IPS DF 19.7 (cell line): ENCODE results near the gene PHF21A.
"Not testable (repeated sequence)": the region's sequence is repeated elsewhere in the genome, so short reads cannot be mapped to it uniquely, and the experiment has no call there.

Source experiments
- DNase-seq: peaks from one replicate; pipeline ENCODE4 v3.0.0-alpha.2; 2013; ENCODE audit warnings: low read depth, low spot score

The PHF21A gene

DNA sequence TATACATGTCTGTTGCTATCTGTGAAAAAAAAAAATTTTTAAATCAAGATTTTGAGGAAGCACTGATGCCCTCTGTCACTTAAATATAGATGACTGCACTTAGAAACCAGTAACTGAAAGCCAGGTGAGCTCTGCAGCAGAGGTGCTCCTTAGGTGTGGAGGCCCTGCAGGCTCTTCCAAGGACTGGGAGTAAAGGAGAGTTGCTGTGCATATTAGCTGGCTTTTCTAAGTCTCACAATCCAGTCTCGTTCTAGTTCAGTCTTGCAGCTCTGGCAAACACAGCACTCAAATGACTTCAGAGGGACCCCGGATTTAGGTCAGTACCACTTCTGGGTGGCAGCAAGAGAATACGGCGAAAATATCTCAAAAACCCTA, 137.8 kb downstream of the PHF21A start:
- DNase-seq, result no peak

DNA sequence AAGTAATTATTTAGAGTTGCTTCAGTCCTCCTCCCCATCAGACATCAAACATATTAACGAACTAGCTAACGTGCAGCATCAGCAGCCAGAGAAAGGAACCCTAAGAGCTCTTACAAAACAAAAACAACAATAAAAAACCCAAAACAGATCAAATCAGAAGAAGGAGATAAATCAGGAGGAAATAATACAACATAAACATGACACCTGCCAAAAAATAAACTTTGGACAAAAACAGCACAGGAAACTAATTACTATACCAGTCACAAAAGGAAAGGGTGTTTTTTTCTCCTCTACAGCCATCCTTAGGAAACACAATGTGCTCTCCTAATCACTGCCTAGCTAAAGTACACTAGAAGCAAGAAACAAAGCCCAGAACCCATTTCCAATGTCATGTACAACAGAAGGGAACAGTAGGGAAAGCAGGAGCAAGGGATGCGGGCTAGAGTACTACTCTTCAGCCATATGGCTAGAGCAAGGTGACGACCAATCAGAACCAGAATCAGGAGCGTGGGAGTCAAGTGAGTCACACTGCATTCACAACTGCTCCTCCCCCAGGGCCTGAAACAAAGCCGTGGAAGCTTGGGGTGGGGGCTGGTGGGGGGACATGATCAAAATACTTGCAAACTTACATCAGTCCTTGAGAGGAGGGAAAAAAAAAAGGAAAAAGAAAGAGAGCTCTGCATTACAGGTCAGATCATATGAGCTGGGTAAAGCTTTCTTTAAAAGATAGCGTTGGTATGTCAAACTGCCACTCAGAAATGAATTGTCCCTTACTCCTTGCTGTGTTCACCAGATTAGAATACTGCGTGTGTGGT, 138.4 kb downstream of the PHF21A start:
- peak; percentile 85 for DNase-seq

DNA sequence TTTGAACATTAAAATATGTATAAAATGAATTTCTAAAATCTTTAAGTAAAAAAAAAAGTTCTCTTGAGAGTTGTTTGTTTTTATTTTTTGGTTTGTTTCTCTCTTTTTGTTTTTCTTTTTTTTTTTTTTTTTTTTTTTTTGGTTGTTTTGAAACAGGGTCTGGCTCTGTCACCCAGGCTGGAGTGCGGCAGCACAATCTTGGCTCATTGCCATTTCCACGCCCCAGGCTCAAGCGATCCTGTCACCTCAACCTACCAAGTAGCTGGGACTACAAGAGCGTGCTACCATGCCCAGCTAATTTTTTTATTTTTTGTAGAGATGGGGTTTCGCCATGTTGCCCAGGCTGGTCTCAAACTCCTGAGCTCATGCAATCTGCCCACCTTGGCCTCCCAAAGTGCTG, 139.4 kb downstream of the PHF21A start:
- not testable (repeated sequence) for DNase-seq

DNA sequence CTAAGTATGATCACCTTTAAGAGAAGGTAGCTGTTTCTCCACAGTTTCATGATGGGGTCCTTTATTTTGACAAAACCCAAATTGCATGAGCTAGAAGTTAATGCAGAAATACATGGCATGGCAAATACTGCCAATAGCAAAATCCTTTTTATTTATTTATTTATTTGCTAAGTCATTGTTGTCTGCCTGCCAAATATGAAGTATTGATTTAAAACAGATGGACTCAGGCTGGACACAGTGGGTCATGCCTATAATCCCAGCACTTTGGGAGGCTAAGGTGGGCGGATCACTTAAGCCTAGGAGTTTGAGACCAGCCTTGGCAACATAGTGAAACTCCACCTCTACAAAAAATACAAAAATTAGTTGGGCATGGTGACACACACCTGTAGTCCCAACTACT, 146.4 kb downstream of the PHF21A start:
- no peak for DNase-seq

DNA sequence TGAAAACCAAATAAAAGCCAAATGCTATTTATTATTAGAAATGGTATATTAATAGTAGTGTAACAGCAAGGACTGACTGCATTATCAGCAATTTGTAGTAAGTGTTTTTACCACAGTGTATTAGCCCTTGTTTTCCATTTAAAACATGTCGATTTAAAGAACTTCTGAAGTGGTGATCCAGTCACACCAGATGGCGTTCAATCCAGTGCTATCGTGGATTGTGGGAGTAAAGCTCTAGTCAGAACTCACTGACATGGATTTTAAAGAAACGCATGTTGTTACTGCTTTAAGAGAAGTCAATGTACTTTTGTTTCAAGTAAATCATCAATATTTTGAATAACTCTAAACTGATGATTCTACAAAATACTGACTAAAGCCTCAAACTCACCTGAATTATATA, 147.7 kb downstream of the PHF21A start:
- DNase-seq, result no peak

DNA sequence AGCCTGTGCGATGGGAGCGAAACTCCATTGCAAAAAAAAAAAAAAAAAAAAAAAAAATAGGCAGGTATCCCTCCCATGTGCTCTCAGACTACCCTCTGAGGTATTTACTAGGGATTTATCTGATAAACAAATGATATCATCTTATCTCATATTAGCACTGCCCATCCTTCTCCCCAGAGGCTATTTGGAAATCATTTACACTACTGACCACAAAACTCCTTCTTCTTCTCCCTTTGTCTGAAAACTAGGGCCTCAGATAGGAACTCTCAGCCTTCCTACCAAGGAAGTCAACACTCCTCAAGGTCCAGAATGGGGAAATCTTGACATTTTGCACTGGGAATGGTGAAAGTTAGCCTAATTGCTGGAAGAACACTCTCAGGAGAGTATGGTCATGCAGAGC, 152.4 kb downstream of the PHF21A start:
- DNase-seq, result no peak

DNA sequence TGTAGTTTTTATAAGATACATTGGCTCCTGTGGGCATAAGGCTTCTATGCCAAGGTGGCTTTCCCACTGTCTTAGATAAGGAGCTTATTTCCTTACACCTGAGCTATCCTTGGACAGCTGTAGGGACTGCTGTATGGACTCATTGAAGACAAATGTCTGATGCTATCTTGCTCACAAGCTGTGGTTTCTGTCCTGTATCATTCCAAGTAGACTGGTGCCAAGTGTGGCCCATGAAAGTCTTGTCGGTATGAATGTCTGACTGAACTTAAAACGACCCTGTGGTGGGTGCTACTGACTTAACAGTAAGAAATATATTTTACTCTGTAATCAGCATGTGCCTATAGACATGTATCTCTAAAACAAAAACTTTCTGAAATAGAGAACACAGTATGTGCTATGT, 153.7 kb downstream of the PHF21A start:
- DNase-seq, result no peak

DNA sequence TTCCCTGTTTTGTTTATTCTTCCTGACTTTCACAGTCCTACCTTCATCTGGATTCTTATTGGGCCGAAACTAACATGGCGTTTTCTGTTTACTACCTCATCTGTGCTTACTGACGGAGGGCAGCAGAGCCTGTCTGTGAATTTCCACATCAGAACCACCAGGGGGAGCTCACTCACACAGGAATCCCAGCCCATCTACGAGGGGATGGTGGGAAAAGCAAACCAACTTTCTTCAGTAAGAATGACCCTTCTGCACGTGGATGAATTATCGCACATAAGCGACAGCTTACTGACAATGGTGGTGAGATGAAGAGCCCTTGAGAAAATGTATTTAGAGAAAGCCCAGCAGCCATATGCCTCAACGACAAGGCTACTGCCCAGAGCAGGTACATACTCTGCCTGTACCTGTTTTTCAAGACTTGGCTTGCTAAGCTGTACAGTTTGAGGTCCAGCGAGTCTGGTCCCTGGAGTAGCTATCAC, 156.3 kb downstream of the PHF21A start:
- peak; percentile 60 for DNase-seq

DNA sequence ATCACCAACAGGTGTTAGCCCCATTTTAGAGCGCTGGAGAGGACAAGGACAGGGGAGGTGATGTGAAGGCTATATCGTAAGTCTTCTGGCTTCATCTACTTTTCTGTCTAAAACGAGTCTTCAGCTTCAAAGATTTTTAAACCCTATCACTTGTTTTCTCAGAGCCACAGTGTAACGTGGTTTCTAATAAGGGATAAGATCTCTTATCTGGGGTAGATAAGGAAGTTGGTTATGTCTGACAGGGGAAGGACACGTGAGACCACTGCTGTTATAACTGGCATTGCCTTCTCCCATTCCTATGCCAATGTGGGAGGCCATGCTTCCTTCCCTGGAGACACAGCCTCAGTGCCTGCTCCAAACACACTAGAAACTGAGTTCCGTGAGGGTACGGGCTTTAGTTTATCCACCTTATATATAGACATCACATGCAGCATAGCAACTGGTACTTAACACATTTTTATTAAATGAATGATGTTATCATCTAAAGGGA, 159.5 kb downstream of the PHF21A start:
- DNase-seq, result no peak

DNA sequence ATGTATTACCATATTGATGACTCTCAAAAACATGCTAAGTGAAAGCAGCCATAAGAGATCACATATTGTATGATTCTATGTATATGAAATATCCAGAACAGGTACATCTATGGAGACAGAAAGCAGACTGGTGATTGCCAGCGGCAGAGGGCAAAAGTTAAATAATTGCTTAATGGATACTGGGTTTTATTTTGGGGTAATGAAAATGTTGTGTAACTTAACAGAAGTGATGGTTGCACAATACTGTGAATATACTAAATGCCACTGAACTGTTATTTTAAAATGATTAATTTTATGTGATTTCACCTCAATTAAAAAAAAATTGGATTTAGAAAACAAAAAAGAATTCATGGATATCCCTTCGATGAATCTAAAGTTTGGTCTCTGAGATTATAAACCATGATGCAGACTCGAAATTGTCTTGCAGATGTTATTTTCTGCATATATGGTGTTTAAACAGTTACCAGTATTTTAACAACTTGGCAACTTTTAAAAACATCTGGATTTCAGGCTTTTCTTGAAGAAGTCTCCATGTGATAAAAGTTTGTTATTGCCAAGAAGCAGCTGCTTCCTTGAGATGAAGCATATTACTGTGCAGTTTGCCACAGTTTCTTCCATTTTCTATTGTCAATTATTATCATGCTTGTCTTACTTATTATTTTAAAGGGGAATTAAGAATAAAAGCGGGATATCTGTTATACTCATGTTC, 160.7 kb downstream of the PHF21A start:
- DNase-seq, result no peak

DNA sequence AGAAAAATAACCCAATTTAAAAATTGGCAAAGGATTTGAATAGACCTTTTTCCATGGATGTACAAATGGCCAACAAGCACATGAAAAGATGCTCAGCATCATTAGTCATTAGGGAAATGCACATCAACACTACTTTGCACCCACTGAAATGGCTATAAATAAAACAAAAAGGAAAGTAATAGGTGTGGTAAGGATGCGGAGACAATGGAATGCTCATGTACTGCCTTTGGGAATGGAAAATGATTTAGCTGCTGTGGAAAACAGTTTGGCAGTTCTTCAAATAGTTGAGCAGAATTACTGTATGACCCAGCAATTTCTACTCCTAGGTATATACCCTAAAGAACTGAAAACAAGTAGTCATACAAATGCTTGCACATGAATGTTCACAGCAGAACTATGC, 161.4 kb downstream of the PHF21A start:
- no peak for DNase-seq

DNA sequence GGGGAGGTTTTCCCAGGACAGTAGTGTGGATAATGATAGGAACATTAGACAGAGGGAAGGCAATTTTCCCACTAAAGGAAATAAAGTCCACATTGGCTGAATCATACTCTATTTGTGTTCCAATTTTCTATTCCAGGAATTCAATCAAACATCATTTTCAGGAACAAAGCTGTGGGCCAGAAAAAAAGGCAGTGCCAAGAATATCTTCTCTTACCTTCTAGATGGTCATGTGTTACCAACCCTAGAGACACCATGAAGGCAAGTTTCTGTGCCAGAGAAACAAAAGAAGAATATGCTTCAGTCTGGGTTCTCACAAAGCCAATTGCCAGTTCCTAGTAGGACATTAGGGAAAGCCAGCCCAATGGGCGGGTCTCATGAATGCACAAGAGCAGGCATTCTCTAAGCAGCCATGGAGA, 171.3 kb downstream of the PHF21A start:
- DNase-seq, result no peak

DNA sequence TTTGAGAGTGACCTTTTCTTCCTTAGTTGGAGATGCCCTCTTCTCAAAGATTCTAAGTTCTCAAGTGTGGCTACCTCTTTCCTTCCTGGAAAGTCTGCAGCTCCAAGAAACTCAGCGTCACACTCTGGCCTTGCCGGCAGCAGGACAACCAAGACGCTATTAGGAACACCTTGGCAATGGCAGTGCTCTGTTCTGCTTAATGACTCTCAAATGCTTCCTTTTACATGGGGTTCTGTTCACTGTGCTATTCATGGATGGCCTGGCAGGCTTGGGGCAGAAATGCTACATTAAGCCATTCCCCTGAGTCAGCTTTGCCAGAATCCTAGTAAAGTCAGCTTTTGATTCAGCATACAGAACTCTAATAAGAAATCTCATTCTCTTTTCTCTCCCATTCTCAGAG, 172.9 kb downstream of the PHF21A start:
- no peak for DNase-seq

DNA sequence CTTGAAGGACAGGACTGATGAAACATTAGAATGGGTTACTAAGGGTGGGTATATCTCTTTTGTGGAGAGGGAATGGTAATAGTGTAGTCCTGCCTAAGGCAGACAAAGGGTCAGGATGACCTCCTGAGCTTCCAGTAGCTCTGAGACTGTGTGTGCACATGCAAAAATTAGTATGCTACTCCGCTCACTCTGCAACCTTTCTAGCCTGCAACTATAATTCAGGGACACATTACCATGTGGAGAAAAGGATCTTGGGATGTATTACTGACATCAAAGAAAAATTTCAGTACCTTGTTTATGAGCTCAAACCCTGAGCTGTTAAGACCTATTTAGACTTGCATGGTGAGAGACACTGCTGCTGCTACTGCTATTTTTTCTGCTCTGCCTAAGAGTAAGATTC, 173.4 kb downstream of the PHF21A start:
- no peak for DNase-seq

DNA sequence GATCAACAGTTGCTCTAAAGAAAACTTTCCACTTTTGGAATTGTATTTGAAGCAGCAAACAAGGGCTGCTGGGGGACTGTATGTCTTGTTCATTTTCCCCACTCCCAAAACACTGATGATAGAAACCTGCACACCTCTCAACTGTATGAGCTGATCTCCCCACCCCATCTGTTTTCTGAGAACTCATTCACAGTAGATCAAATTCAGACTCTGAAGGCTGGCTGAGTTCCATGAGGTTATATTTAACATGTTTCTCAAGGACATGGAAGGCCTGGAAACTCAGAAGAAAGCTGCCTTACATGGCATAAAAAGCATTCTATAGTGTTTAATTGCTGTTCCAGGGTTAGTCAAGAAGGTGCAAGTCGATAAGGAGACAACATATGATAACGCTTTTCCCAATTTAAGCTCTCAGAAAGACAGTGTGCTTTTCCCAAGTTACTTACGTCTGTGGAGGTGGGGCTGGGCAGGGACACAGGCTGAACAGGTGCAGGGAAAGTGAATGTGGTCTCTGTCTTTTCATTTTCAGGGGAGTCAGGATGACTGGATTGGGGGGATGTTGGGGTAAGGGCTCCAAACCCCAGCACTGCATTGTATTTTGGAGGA, 175.8 kb downstream of the PHF21A start:
- no peak for DNase-seq

DNA sequence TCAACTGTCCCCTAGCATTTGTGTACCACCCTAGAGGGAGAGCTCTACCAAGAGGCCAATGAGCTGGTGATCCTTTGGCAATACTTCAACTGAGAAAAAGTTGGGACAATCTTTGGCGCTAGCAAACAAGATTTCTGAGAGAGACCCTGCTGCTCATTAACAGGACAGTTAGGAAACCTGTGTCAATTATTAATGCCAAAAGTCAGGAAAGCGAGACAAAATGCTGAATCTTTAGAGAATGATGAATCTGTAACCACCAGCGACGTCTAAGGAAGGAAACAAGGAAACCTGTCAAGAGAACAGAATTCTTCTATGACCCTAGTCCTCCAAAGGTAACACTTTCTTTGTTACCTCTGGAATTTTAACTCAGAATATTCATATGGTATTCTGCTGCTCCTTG, 178.9 kb downstream of the PHF21A start:
- DNase-seq, result no peak

DNA sequence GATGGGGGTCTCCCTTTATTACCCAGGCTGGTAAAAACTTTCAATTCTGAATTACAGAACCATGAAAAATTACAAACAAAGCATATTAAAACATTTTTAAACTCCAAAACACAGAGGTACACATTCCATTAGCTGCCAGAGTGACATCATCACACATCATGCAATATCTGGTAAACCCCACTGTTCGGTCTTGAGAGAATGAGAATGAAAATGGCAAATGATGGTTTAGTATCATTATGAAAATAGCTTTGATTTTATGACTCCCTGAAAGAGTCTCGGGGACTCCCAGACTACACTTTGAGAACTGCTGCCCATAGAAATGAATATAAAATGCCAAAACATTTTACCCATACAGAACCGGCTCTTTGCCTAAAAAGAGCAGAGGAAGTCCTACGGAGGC, 180.0 kb downstream of the PHF21A start:
- DNase-seq, result no peak

DNA sequence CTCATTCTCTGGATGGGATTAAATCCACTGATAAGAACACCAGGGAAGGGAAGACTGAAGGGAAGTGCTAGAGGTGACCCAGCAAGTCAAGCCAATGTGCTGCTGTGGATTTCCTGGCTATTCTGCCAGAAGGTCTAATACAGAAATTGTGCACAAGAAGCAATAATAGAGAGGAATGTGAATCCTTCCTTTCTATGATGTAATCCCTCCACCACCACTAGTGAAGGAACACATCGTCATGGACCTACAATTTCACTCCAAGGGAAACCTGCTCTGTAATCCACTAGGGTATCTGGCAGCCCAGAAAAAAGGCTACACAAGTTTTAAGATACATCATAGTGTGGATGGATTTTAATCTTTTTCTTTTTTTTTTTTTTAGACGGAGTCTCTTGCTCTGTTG, 181.4 kb downstream of the PHF21A start:
- DNase-seq, result no peak

DNA sequence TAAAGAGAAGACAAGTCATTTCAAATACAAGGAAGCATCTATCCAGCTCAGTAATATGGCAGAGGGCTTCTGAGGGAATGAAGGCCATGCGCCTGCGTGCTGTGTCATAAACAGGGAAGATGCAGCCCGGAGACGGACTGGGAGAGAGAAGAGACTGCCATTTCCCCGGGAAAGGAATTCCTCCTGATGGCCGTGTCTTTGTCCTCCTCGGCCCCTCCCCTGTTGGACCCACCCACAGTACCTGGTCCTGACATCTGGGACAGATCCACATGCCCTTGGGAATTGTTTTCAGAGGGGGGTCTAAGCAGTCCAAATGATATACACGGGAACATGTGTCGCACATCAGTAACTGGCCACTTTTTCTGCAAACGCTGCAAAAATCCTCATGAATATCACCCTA, 183.3 kb downstream of the PHF21A start:
- DNase-seq, result no peak

DNA sequence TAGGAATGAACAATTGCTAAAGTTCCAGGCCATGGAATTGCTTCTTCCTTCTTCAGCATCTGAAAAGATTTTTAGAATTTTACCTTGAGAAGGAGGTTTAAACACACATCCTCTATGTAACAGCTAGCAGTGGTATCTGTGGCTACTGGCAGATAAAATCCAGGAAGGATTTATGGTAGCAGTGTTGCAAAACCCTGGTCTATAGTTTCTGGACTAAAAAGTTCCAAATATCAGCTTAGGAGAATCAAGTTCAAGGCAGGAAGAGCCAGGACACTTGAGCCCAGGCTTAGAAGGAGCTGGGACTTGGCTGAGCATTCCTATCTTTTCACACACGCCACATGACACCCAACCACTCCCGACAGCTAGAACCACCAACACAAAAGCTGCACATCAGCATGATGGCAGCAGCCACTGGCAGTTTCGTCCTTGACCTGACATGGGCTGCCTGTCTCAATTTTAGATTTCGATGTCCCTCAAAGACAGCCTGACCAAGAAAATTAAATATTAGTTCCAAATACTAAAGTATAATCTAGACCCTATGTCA, 184.7 kb downstream of the PHF21A start:
- DNase-seq, result no peak

DNA sequence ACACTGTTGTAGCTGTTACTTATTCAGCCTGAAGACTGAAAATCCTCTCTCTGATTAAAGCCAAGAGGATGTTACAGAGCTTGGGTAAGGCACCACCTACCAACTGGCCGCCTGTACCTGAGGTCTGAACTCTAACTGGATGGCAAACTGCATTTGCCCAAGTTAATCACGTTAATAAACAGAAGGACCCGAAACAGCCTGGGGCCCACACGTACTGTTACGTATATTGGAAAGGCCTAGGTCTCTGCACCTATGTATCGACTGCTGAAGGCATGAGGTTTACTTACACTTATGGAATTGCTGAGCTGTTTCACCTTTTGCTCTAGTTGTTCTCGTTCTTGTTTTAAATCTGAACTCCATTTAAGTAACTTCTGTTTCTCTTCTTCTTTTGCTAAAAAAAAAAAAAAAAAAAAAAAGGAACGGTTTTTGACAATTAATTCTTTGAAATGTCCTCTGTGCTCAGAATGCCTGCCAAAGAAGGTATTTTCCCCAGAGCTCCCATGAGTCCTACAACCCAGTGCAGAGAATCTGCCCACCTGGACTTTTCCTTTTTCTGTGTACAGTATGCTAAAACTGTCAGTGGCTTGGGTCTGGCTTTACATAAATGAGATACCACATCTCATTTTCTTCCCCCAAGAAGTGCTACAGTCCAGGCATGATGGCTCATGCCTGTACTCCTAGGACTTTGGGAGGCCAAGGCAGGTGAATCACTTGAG, 185.7 kb downstream of the PHF21A start:
- no peak for DNase-seq
